Bone marrow (tissue), 2 donors: Measurements from ENCODE around the gene FATE1.

Experiments
- DNase-seq, 2 donors: peaks; one replicate each; lab custom pipeline; 2025; lab: John Stamatoyannopoulos, UW

The FATE1 gene

GRCh38 chrX:151704041-151704663, 11.7 kb upstream of the FATE1 start:
- no peak for DNase-seq

- no peak for DNase-seq
Measured at GRCh38 chrX:151708821-151709220, 7.0 kb upstream of the FATE1 start.

- no peak for DNase-seq
Measured at GRCh38 chrX:151710457-151710856, 5.4 kb upstream of the FATE1 start.

GRCh38 chrX:151711154-151711553, 4.7 kb upstream of the FATE1 start:
- no peak for DNase-seq

- no peak for DNase-seq
Measured at GRCh38 chrX:151711787-151712186, 4.0 kb upstream of the FATE1 start.

- DNase-seq = no peak
Measured at GRCh38 chrX:151712253-151712652, 3.6 kb upstream of the FATE1 start.

GRCh38 chrX:151713849-151714248, 2.0 kb upstream of the FATE1 start:
- DNase-seq = no peak

GRCh38 chrX:151714362-151714761, 1.5 kb upstream of the FATE1 start:
- no peak for DNase-seq

- DNase-seq = no peak
Measured at GRCh38 chrX:151722241-151722846, 6.5 kb downstream of the FATE1 start.

- no peak for DNase-seq
Measured at GRCh38 chrX:151723156-151723760, 7.4 kb downstream of the FATE1 start.

GRCh38 chrX:151724563-151725337, 8.9 kb downstream of the FATE1 start:
- no peak for DNase-seq

- no peak for DNase-seq
Measured at GRCh38 chrX:151725338-151725614, 9.4 kb downstream of the FATE1 start.

GRCh38 chrX:151726751-151727150, 10.9 kb downstream of the FATE1 start:
- DNase-seq = no peak

GRCh38 chrX:151727346-151727745, 11.5 kb downstream of the FATE1 start:
- no peak for DNase-seq

- DNase-seq = no peak
Measured at GRCh38 chrX:151729056-151729725, 13.4 kb downstream of the FATE1 start.

GRCh38 chrX:151734446-151734845, 18.6 kb downstream of the FATE1 start, which contains the start of gene CNGA2:
TSS of gene CNGA2 (plus strand) at chrX:151734746. CDS start at chrX:151738484, 3,738 bp downstream.
- DNase-seq = no peak

GRCh38 chrX:151735219-151735618, 19.4 kb downstream of the FATE1 start:
- DNase-seq = no peak

GRCh38 chrX:151736685-151737084, 20.9 kb downstream of the FATE1 start:
- no peak for DNase-seq

- no peak for DNase-seq
Measured at GRCh38 chrX:151737494-151737893, 21.7 kb downstream of the FATE1 start.

- no peak for DNase-seq
Measured at GRCh38 chrX:151738751-151739150, 22.9 kb downstream of the FATE1 start.

GRCh38 chrX:151741606-151742005, 25.8 kb downstream of the FATE1 start:
- no peak for DNase-seq

- no peak for DNase-seq
Measured at GRCh38 chrX:151742311-151742710, 26.5 kb downstream of the FATE1 start.
